OCI-LY7 (cell line): ENCODE data around the gene SUGP2.

ENCODE experiments used
- CTCF ChIP-seq: fragments of 200-600 bp; sonication (generic); conservative IDR thresholded peaks from 2 replicates; pipeline ENCODE4 v1.5.1; 2014; ENCODE audit warnings: mild to moderate bottlenecking, antibody characterized with exemption, low read length, moderate library complexity, mixed read lengths
- EZH2phosphoT487 ChIP-seq: fragments of 200-600 bp; sonication (generic); IDR thresholded peaks from 2 replicates; pipeline ENCODE4 v1.6.1; 2018; ENCODE audit warnings: low read depth, borderline replicate concordance, mild to moderate bottlenecking, mixed run types, antibody characterized with exemption, low read length, moderate library complexity, mixed read lengths

GRCh38 chr19:18996351-18996750 is 37.0 kb downstream of the SUGP2 start:
- TF ChIP-seq CTCF (no peak), EZH2phosphoT487 (no peak)
